ENCODE results near the gene GTF2IRD1. TPM values are rescaled to one million over a fixed set of nuclear protein-coding genes. Genes with fewer than 3 reads are reported as not detected.
"Not testable (repeated sequence)": the region's sequence is repeated elsewhere in the genome, so short reads cannot be mapped to it uniquely, and the experiment has no call there.

GTF2IRD1 gene
- polyA plus RNA-seq, 3 donors: 4.0 to 10.1 (median 9.1) TPM

DNA sequence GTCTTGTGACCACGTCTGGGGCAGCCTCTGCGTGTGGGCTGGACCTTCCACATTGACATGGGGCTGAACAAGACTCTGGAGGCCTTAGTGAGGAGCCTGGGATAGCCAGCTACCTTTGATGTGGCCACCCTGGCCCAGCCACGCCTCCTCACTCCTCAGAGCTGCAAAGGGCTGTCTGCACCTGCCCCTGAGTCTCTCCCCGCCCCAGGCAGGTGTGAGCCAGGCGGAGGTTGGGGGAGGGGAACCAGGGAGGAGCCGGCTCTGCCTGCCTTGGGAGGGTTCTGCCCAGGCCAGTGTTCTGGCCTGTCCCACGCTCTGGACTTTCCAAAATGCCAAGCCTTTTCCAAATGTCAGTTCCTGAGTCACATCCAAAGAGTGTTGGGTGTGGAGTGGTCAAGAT, 72.2 kb downstream of the GTF2IRD1 start:
- no peak overlapping the region for H3K27ac ChIP-seq (ENCODE audit: low read depth, low read length)
- 47 to 88% (median 74%) methylated on average over 7 of the region's 7 CpGs for WGBS, 3 donors

DNA sequence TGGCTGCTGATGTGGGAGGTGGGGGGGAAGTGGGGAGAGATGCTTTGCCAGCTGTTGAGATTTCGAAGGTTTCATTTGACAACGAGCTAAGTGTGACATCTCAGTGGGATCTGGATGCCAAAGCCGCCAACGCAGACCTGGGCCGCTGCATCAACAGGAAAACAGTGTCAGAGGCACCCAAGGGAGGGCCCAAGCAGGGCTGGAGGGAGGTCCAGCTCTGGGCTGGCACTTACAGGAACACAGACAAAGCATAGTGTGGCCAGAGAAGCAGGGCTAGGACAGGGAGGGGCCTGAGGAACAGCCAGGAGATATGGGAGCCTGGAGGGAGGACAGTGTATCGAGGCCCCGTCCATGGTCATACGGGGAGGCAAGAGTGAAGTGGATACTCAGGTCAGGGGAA, 73.1 kb downstream of the GTF2IRD1 start:
- H3K27ac ChIP-seq (ENCODE audit: low read depth, low read length): no peak overlapping the region
- 85 to 90% (median 86%) methylated on average over 8 of the region's 8 CpGs for WGBS, 3 donors

DNA sequence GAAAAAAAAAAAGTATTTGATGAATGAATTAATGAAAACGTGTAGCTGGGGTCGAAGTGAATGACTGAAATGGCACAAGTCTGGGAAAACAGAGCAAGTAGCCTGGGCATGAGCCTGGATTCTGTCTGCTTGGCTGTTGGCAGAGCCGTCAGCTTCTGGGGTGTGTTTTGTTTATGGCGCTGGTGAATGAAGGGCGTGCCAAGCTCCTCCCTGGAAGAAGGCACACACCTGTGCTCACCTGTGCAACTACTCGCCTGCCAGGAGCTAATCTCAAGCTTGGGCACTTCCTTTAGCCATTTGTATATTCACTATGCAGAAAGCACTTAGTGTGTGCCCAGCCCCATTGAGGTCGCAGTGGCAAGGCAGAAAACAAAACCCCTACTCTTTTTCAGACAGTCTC, 74.1 kb downstream of the GTF2IRD1 start:
- 34 to 93% (median 85%) methylated on average over 7 of the region's 7 CpGs for WGBS, 3 donors

GRCh38 chr7:74528773-74529172, 75.1 kb downstream of the GTF2IRD1 start:
- not testable (repeated sequence) for H3K27ac ChIP-seq (ENCODE audit: low read depth, low read length)
- WGBS, 3 donors: 89 to 98% (median 98%) methylated on average over 7 of the region's 7 CpGs

More for the DNA sequence above, 74.1 kb downstream of the GTF2IRD1 start:
- no peak overlapping the region for H3K27ac ChIP-seq (ENCODE audit: low read depth, low read length)

GRCh38 chr7:74535951-74536356, 82.2 kb downstream of the GTF2IRD1 start:
- 81 to 86% (median 82%) methylated on average over 13 of the region's 13 CpGs for WGBS, 3 donors
- no peak overlapping the region for H3K27ac ChIP-seq (ENCODE audit: low read depth, low read length)

DNA sequence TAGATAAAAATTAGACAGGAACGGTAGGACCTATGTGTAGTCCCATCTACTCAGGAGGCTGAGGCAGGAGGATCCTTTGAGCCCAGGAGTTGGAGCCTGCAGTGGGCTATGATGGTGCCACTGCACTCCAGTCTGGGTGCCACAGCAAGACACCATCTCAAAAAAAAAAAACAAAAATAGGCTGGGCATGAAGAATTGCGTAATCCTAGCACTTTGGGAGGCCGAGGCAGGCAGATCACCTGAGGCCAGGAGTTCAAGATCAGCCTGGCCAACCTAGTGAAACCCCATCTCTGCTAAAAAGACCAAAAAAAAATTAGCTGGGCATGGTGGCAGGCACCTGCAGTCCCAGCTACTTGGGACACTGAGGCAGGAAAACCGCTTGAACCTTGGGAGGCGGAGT, 88.2 kb downstream of the GTF2IRD1 start:
- 93 to 95% (median 94%) methylated on average over 5 of the region's 5 CpGs for WGBS, 3 donors
- not testable (repeated sequence) for H3K27ac ChIP-seq (ENCODE audit: low read depth, low read length)

- H3K27ac ChIP-seq (ENCODE audit: low read depth, low read length): no peak overlapping the region
- WGBS, 3 donors: 78 to 82% (median 82%) methylated on average over 9 of the region's 9 CpGs
Observed at GRCh38 chr7:74542558-74543117, 88.9 kb downstream of the GTF2IRD1 start.

DNA sequence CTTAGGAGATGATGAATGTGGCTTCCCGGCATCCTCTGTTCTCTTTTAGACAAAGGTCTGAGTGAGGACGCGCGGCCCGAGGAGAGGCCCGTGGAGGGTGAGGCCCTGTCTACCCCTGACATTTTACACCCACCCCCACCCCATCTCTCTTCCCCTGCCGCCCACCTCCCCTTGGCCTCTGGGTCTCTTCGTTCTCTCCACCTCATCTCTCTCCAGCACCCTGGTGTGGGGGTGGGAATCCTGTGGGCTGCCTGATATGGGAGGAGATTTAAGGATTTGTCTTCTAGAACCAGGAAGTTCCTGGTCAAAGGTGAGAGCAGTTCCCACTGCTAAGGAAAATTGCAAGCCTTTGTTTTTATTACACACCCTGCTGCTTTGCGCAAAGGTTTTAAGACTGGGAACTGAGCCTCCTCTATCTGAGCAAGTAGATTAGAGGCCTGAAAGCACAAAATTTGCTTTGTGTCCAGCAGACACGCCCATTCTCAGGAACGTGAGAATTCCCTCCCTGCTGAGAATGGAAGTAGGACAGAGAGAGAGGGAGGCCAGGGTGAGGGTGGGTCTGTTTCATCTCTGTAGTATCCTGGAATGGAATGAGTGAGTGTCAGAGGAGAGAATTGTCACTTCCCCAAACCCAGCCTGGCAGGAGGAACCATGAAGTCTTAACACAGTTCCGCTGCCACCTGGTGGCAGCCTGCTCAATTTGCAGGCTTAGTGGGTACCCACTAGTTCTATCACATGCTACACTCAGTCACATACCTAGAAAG, 91.2 kb downstream of the GTF2IRD1 start:
- WGBS, 3 donors: 85 to 91% (median 87%) methylated on average over 12 of the region's 12 CpGs
- H3K27ac ChIP-seq (ENCODE audit: low read depth, low read length): no peak overlapping the region

- H3K27ac ChIP-seq (ENCODE audit: low read depth, low read length): no peak overlapping the region
- WGBS, 3 donors: 93 to 98% (median 95%) methylated on average over 8 of the region's 8 CpGs
Observed at GRCh38 chr7:74545921-74546320, 92.2 kb downstream of the GTF2IRD1 start.

DNA sequence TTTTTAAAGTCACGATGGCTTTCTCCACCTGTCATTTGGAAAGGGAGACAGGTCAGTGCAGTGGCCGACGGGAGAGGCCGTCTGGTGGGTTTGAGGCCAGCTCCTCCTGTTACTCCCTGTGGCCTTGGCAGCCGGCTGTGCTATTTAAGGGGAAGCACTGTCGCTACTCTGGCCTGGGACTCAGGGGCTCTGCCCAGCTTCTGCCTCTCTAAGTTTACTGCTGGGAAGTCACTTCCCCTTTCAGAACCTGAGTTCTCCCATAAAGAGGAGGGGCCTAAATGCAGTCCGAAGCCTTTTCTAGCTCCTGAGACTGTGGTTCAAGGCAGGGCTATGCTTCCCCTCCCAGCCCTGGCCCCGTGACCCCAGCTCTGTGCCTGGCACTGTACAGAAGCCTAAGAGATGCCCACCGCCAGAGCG, 99.9 kb downstream of the GTF2IRD1 start:
- WGBS, 3 donors: 57 to 79% (median 72%) methylated on average over 8 to 9 of the region's 10 CpGs
- not testable (repeated sequence) for H3K27ac ChIP-seq (ENCODE audit: low read depth, low read length)

- 92 to 96% (median 95%) methylated on average over 7 of the region's 7 CpGs for WGBS, 3 donors
- no peak overlapping the region for H3K27ac ChIP-seq (ENCODE audit: low read depth, low read length)
Observed at GRCh38 chr7:74554178-74554577, 100.5 kb downstream of the GTF2IRD1 start.

GRCh38 chr7:74560086-74560719, 106.5 kb downstream of the GTF2IRD1 start:
- 85 to 86% (median 86%) methylated on average over 5 of the region's 5 CpGs for whole genome bisulfite sequencing, 3 donors
- no peak overlapping the region for H3K27ac ChIP-seq (ENCODE audit: low read depth, low read length)

DNA sequence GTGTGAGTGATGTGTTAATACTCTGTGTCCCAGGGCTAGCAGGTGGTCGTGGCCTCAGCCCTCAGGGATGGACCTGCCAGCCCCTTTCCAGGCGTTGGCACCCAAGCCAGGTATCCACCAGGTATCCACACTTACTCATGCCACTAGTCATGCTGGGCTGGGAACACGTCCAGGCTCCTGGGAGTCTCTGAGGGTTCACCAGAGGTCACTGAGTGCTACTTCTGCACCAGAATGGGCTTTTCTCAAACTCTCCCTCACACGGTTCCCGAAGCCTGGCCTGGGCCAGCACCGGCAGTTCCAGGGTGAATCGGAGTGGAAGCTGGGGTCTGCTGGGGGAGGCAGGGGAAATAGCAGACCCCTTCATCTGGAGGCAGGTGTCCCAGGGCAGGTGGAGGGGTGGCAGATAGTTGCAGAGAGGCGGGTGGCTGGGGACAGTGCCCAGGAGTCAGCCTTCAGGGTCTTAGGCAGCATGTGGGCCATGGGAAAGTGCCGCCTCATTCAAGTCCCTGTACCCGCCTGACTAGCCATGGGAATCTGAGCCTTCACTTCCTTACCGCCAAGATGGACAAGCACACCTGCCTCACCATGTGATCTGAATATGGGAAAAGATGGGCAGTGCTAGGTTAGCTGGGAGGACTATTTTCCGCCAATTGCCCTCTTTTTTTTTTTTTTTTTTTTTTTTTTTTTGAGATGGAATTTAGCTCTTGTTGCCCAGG, 108.3 kb downstream of the GTF2IRD1 start:
- WGBS, 3 donors: 86 to 92% (median 91%) methylated on average over 12 of the region's 12 CpGs

DNA sequence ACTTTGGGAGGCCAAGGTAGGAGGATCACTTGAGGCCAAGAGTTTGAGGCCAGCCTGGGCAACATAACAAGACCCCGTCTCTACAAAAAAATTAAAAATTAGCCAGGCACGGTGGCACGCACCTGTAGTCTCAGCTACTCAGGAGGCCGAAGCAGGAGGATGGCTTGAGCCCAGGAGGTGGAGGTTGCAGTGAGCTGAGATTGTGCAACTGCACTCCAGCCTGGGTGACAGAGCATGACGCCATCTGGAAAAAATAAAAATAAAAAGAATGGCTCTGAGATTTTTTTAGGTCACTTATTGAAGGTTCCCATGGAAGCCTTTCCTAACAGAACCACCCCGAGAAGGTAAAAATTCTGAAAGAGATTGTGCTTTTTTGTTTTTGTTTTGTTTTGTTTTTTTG, 109.9 kb downstream of the GTF2IRD1 start:
- not testable (repeated sequence) for H3K27ac ChIP-seq (ENCODE audit: low read depth, low read length)
- 94 to 96% (median 95%) methylated on average over 6 of the region's 6 CpGs for WGBS, 3 donors

More for the DNA sequence above, 108.3 kb downstream of the GTF2IRD1 start:
- H3K27ac ChIP-seq (ENCODE audit: low read depth, low read length): no peak overlapping the region

- H3K27ac ChIP-seq (ENCODE audit: low read depth, low read length): no peak overlapping the region
- 91 to 96% (median 95%) methylated on average over 2 of the region's 2 CpGs for WGBS, 3 donors
Observed at GRCh38 chr7:74567318-74567668, 113.6 kb downstream of the GTF2IRD1 start.

DNA sequence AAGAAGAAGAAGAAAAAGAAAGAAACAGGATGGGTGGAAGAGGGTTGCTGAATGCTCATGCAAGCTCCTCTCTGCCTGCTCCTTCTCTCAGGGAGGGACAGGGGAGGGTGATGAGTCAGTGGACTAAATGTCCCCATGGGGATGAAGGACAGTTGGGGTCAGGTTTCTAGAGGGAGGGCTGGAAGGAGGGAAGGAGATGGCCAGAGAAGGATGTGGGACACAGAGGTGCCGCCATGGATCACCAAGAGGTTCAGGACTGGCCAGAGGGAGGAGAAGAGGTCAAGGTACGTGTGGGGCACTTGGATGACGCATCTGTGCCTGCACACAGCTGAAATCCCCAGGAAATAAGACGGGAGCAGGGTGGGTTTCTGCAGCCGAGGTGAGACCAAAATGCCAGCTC, 115.0 kb downstream of the GTF2IRD1 start:
- 61 to 75% (median 74%) methylated on average over 5 of the region's 5 CpGs for WGBS, 3 donors
- H3K27ac ChIP-seq (ENCODE audit: low read depth, low read length): no peak overlapping the region

DNA sequence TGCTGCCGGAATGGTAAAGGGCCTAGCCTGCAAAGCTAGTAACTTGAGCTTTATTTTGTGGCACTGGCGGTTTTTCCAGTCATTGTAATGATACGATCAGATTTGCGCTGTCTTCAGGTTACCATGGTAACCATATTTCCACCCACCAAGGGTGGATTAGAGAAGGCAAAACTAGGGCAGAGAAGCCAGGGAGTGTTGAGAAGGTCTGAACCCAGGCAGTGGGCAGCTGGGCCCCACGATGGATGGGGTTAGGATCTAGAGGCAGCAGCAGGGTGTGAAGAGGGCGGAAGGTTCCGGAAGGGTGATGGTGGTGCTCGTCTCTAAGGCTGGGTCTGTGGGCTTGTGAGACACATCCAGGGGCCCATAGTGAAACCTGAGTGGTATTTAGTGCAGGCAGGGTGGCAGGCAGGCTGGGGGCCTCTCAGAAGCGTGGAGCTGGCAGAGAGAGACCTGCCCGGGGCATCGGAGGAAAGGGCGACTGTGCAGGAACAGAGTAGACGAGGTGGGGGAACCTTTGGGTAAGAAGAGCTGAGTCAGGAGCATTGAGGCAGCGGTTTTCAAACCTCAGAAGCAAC, 115.9 kb downstream of the GTF2IRD1 start:
- no peak overlapping the region for H3K27ac ChIP-seq (ENCODE audit: low read depth, low read length)
- WGBS, 3 donors: 90 to 93% (median 90%) methylated on average over 14 of the region's 14 CpGs

- H3K27ac ChIP-seq (ENCODE audit: low read depth, low read length): no peak overlapping the region
- 89 to 95% (median 94%) methylated on average over 13 of the region's 13 CpGs for WGBS, 3 donors
Observed at GRCh38 chr7:74570533-74571156, 116.9 kb downstream of the GTF2IRD1 start.
